NCI-H446 (cell line): ENCODE results near the gene DNAJC1.
A peak's percentile ranks its signal among the peaks of the same experiment; 100 is the strongest.

Experiments used
- DNase-seq, 2 experiments: peaks; one replicate each; lab custom pipeline; 2025; lab: John Stamatoyannopoulos, UW

The DNAJC1 gene

DNA sequence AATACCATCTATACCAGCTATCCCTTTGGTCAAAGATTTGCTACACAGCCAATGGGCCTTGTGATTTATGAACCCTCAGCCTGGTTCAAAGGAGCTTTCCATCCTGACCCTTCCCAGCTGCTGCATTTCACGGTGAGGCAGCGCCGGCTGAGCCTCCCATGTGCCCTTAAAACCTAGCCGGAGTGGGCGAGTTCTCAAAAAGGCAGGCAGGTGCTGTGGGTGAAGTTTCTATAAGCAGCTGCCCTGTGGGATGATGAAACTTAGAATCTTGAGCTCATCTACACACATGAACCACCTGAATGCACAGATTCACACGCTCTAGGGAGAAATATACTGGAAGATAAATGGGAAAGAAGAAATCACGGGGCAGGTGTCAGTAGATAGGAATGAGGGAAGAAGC, 244.8 kb downstream of the DNAJC1 start:
- no peak for DNase-seq

DNA sequence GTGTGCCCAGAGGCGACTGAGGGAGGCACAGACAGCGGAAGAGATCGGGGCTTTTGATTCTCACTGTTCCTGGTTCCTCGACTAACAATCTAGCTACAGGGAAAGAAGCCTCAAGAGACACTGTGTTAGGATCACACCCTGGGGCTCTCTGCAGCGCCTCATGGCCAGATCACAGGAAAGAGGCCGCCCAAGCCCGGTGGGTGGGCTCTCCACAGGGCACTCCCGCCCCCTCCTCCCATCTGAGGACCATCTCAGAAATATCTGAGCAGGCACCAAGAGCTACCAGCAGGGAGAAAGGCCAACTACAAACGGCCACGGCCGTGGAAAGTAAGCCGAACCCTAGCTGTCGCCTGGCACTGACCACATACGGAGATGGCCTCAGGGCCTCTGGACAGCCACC, 245.3 kb downstream of the DNAJC1 start:
- DNase-seq: no peak

DNA sequence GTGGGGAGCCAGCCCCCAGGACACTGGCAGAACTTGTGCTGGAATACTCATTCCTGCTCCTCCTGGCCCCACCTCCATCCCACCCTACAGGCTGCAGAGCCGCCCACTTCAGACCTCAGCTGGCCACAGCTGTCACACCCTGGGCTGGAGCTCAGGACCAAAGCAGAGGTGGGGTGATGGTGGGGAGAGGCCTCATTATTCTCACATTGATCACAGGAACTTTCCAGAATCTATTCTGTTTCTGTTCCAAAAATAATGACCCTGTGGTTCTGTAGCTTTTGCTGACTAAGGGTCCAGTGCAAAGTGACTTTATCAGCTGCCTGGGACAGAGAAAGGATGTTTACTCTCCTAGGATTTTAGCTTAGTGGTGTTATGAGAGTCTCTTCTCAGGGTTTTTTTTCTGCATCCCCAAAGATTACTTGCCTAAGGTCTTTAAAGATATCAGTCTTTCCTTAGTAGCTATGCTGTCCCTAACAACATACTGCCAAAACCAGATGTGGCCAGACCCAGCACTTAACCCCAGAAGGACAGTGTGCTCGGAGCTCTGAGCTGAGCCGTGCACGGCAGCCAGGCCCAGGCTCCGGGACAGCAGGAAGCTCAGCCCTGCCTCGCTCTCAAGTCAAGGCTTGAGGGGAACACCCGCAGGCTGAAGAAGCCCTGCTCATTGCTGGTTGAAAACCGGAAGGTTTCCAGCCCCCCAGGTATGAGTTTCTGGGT, 246.2 kb downstream of the DNAJC1 start:
- DNase-seq: no peak

DNA sequence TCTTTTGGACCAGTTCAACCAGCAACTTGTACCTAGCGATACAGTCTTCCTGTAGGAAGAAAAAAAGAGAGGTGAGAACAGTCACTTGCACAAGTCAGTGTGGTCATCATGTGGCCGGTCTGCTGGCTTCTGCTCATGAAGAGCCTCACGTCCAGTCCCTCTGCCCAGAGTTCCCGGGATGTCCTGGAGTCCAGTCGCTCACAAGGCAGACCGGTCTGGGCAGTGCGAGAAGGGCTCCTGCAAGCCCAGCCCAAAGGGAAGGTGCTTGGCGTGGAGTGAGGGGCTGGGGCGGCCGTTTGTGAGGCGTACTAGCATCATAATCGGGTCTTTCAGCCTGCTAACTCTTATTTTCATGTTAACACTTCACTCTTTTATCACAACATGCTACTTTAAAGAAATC, 246.8 kb downstream of the DNAJC1 start:
- DNase-seq: no peak

DNA sequence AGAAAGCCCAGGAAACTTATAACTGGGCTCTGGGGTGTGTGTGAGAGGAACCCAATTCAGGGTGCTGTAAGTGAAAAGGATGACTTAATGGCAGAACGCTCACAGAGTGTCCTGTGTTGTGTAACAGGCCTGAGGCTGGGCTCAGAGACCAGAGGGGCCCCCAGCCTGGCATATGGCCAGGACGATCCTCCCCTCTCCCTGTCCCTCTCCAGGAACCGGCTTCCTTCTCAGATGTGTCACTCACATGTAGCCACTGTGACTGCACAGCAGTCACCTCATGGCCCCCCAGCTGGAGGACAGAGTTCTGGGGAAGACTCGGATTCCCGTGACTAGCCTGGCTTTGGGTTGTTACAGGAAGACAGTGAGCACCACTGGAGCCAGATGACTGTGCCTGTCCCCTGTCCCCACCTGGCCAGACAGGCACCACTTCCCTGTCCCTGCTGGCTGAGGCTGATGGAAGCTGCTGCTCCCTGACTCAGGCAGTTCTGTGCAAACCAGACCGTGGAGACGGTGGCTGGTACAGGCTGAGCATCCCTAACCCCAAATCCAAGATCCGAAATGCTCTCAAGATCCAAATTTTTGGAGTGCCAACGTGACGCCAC, 249.0 kb downstream of the DNAJC1 start:
- no peak for DNase-seq

DNA sequence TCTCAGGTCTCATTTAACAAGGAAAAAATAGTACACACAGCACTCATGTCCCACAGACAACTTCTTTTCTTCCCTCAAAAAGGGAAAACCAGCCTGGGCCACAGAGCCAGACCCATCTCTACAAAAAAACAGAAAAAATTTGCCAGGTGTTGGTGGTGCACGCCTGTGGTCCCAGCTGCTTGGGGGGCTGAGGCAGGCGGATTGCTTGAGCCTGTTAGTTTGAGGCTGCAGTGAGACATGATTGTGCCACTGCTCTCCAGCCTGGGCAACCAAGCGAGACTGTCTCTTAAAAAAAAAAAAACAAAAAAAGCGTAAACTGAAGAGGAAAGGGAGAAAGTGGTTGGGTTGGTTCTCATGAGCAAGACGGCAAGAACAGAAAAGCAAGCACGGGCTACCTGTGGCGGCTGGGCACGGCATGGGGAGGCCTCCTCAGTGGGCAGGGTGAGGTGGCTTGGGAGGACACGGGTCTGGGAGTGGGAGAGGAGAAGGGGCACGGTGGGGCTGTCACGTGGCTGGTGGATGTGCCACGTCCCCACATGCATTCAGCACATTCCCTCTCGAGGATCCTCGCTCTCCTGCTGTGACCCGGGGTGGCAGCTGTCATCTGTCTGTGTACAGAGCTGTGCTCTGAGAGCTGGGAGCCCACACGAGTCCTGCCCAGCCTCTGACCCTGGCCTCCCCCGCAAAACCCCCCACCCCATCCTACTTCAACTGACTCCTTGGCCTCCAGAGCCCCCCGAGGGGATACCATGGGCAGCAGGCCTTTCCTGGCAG, 249.8 kb downstream of the DNAJC1 start:
- DNase-seq: no peak

DNA sequence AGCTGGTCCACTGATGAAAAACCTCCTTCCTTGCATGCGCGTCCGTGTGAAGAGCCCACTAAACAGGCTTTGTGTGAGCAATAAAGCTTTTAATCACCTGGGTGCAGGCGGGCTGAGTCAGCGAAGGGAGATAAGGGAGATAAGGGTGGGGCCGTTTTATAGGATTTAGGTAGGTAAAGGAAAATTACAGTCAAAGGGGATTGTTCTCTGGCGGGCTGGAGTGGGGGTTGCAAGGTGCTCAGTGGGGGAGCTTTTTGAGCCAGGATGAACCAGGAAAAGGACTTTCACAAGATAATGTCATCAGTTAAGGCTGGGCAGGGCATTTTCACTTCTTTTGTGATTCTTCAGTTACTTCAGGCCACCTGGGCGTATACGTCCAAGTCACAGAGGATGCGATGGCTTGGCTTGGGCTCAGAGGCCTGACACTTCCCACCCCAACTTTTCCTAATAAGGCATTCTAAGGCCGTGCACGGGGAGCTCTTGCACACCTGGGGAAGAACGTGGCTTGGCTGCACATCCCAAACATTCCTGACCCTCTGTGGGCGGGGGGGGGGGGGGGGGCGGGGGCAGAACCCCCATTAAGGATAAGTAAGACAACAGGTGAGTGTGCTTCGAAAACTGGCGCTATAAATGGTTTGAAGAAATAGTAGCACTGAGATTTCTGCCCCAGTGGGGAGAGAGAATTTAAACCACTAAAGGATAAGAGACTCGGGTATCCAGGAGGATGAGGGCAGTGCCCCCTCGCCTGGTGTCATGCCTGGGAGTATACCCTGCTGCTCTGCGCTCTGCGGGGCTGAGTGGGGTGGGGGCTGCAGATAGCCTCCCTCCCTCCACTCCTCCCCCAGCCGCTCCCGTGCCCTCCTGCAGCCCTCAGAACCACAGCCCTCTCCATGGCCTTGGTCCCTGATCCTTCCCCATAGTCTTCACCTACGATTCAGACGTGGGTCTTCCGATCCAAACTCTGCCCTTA, 251.9 kb downstream of the DNAJC1 start:
- no peak for DNase-seq

DNA sequence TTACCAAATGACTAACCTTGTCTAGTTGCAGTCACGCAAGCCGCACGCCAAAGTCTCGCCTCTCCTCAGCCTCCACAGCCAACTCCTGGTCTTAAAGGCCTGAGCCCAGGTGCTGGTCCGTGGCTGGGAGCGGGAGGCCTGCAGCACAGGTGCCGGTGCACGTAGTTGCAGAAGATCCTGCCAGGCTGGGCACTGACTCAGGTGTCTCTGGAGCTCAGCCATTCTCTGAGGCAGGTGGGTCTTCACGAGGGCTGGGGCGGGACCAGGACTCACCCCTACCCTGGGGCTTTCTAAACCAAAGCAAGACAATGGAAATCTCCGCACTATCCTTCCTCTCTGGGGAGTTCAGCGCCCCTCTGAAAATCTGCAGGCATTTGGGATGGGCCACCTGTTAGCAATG, 253.1 kb downstream of the DNAJC1 start:
- DNase-seq: no peak

DNA sequence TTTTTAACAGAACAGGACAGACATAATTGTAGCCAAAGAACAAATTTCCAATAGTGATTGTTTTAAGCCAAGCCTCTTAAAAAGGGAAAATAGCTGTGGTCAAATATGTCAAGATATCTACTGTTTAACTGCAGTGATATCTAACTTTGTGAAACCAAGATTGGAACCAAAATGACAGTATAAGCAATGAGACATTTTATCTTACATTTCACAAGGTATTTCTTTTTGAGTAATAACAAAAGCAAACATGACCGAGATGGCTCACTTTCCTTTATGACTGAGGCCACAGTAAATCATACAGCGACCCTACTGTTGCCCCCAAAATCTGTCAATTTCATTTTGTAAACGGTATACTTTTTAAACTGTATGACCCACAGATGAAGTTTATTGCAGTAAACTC, 253.7 kb downstream of the DNAJC1 start:
- no peak for DNase-seq

DNA sequence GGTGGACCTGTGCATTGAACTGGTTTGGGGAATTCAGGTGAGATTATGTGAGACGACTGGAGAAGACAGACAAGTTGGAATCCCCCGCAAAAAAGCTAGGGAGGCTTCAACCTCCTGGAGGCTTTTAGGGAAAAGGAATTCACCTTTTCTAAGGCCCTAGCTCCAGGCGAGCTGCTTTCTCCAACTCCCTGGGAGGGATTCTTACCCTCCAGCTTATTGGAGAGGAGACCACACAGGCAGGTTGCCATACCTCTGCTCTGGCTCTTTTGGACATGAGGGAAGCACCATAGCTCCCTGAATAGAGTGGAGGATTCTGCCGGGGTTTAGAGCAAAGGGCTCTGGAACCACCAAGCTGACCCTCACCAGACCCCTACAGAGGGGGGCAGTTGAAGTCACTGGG, 255.7 kb downstream of the DNAJC1 start:
- no peak for DNase-seq

DNA sequence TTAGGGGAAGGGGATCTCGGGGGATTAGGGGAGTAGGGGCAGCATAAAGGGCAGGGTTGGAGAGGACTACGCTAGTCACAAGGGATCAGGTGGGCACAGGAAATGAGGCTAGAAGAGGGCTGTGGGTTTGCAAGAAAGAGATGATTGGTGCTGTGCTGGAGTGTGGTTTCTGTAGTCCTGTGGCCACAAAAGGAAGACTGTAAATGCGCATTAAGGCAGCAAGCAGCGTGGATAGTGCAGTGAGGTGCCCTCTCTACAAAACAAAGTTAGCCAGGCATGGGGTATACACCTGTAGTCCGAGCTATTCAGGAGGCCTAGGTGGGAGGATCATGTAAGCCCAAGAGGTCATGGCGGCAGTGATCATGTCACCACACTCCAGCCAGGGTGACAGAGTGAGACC, 257.4 kb downstream of the DNAJC1 start:
- DNase-seq: no peak

DNA sequence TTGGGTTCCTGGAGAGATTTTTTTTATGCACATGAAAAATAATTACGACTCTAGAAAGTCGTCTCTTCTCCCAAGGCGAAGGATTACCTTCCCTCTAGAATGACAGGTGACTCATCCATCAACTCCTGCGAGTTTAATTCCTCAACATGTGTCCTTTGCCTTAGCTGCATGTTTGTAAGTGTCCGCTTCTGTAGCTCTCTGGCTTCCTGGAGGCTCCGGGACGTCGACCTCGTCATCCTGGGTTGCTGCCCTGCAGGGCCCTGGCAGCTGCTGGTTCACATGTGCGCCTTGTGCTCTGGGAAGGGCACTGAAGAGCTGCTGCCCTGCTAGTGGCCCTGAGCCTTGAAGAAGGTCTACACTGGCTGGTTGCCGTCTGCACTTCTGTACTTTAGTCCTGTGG, 259.3 kb downstream of the DNAJC1 start:
- no peak for DNase-seq

DNA sequence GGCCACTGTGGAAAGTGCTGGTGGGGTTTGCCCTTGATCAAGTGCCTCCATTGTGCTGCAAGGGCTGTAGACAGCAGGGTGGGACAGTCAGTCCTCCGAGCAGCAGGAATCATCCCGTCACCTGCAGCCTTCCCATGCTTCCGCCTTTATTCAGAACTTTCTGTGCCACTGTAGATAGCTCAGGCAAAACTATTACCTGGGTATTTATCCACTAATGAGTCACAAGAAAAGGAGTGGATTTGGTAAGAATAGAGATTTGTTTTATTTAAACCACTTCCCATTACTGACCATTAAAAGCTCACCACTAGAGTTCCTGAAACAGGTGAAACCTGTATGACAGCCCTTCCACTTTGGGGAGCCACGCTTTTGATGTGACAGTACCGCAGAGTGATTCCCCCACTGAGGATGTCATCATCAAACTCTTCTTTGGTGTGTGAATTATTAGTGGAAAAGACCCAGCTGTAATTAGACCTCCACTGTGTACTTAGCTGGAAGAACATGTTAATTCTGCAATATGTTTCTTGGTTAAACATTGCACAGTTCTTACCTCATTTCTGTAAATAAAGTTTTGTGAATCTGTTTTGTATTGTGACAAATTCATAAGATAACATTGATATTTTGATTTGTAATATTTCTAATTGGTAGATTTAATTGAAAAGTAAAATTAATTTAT, 260.7 kb downstream of the DNAJC1 start:
- DNase-seq: no peak

DNA sequence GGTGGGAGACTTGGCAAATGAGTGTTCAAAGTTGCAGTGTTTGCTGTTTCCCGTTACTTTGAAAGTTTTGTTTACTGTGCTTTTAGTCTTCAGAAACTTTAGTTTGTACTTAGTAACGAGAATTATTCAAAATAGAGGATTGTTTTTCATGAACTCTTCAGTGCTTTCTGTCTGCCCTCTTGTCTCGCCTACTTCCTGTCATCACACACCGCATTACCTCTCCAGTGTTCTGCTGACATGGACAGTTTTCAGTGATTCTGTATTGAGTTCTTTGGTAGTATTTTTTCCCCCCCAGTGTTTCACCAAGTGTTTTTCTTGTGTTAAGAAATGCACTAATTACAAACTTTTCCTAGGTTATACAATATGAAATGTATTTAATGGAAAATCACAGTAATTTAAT, 262.5 kb downstream of the DNAJC1 start:
- DNase-seq: no peak

DNA sequence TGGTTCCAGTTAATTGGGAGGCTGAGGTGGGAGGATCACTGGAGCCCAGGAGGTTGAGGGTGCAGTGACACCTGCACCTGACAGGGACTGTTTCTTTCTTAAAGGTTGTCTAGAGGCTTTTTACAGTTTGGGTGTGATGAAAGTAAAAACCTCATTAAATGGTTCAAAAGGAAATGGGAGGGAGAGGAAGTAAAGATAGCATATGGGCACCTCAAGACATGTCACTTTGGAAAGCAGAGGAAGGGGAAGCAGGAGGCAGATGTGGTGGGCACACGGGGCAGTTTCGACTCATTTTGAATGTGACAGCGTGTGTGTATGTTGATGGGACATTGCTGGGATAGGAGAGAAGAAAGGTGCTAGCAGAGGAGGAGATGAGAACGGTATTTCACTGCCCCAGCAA, 266.4 kb downstream of the DNAJC1 start:
- DNase-seq: no peak

DNA sequence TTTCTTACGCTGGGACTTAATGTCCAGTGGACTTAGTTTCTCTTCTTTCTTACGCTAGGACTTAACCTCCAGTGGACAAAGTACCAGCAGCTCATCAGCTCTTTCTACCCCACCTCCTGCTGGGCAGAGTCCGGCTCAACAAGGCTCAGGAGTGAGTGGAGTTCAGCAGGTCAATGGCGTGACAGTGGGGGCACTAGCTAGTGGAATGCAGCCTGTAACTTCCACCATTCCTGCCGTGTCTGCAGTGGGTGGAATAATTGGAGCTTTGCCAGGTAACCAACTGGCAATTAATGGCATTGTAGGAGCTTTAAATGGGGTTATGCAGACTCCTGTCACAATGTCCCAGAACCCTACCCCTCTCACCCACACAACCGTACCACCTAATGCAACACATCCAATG, 269.8 kb downstream of the DNAJC1 start:
- DNase-seq: no peak

DNA sequence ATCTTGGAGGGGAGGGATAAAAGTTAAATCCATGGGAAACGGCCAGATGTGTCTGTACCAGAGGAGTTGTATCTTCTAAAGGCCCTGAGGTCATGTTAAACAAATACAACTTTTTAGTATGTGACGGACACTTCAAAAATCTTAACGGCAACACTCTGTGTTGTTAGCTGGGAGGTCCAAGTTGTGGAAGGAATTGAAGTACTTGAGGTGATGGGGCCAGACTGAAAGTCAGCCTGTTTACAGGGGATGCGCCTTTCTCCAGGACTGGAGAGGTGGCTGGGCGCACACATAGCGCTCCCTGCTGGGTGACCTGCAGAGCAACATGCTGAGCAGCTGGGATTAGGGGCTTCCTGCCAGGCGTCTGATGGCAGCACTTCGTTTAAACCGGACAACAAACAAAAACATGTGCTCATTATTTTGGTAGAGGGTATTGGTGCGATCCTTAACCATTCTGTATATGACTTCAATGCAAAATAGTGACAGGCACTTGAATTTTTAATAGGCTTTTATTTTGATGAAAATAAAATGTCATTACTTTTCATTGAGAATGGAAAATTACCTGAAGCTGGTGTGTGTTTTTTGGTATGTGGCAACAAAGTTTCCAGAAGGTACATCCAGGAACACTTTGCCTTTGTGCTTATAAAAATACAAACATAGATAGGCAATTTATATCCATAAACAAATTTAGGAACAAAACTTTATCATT, 271.3 kb downstream of the DNAJC1 start:
- peak in 1 of 2 experiments; percentile 83 for DNase-seq

DNA sequence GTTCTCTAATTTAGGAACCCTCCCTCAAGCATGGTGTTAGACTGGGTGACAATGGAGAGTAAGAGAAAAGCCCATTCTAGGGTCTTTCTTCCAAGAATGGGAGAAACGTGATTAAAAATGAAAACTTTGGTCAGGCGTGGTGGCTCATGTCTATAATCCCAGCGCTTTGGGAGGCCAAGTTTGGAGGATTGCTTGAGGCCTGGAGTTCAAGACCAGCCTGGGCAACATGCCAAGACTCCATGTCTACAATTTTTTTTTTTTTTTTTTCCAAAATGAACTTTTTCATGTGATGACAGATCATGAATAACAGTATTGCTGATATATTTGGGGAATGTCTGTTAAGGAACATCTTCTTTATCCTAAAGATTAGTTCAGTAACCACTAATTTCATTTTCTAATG, 274.9 kb downstream of the DNAJC1 start:
- peak in 1 of 2 experiments; percentile 38 for DNase-seq

DNA sequence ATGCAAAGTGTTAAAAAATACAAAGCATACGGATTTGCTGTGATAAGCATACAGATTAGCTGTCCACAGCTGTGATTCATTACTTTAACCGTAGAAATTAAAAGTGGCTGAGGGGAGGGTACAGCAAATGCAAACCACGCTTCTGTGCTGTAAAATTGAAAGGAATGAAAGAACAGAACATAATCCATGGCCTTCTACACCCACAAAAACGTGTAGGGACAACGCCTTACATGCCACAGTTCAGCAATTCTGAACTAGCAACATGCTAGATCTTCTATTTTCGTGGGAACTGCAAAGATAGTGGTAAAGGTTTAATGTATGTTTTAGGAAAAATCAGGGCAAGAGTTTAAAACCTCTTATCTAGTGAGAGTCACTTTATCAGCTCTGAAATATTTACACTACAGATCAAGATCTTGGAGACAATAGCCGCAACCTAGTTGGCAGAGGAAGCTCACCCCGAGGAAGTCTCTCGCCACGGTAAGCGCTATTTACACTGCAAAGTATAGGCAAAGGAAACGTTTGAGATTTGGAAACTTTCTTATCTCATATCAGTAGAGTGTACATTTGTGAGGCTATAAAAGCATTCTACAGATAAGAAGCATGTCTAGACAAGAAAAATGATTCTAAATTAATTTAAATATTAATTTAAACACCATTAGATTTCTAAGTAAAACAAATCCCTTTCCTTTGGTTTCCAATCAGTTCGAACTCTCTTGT, 275.9 kb downstream of the DNAJC1 start:
- no peak for DNase-seq

DNA sequence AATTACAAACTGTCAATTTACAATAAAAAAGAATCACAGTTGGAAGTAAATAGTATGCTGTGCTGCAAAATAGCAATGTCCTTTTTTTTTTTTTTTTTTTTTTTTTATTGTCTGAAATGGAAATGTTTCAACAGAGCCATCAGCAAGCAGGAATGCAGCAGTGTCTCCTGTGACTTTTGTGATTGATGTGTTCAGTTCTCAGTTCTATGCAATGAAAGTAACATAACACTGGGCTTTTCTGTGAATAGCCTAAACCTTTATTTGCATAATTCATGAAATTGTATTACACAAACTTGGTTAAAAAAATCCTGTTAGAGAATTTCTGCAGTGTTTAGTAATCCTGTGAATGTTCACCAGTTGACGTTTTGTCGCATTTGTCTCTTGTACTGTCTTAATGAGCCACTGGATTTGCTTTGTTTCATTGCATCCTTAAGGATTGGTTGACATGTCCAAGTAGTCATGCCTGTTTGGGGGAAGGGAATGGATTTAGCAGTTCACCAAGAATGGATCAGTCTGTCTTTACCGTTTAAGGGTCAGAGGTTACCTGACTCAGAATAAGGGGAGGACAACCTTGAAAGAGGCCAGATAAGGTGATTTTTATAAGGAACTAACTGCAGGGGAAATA, 276.8 kb downstream of the DNAJC1 start:
- DNase-seq: no peak
